SK-N-SH treated with all-trans-retinoic acid at 6 μM for 48 hours (cell line): Measurements from ENCODE around the gene UMPS.

ENCODE experiments used
- ATAC-seq: fragments of 200-7000 bp; cut with Tn5 transposase; 3 replicates; pipeline ENCODE4 v1.9.1; 2020; ENCODE audit warnings: mild to moderate bottlenecking, moderate library complexity
- ARNTL ChIP-seq: fragments of 450-650 bp; formaldehyde crosslinking; IDR thresholded peaks from 2 replicates; pipeline ENCODE4 v1.5.0; 2020; ENCODE audit warnings: low read depth, mild to moderate bottlenecking, moderate library complexity, borderline replicate concordance
- BACH2 ChIP-seq: fragments of 250-450 bp; sonication (Bioruptor Pico); IDR thresholded peaks from 2 replicates; pipeline ENCODE4 v1.9.0; 2021; ENCODE audit warnings: mild to moderate bottlenecking, borderline replicate concordance
- CREB5 ChIP-seq: fragments of 250-450 bp; sonication (Bioruptor Pico); IDR thresholded peaks from 2 replicates; pipeline ENCODE4 v1.5.1; 2020; ENCODE audit warnings: low read depth, mild to moderate bottlenecking, moderate library complexity
- CSDC2 ChIP-seq: fragments of 250-450 bp; sonication (Bioruptor Pico); IDR thresholded peaks from 2 replicates; pipeline ENCODE4 v1.5.0; 2020; ENCODE audit warnings: mild to moderate bottlenecking, moderate library complexity
- CSRNP3 ChIP-seq: fragments of 250-450 bp; sonication (Bioruptor Pico); IDR thresholded peaks from 2 replicates; pipeline ENCODE4 v1.5.1; 2021; ENCODE audit warnings: mild to moderate bottlenecking, moderate library complexity
- ESRRG ChIP-seq: fragments of 250-450 bp; sonication (Bioruptor Pico); IDR thresholded peaks from 2 replicates; pipeline ENCODE4 v1.6.1; 2021; ENCODE audit warnings: mild to moderate bottlenecking
- GLIS3 ChIP-seq: fragments of 250-450 bp; sonication (Bioruptor Pico); IDR thresholded peaks from 2 replicates; pipeline ENCODE4 v1.5.0; 2020; ENCODE audit warnings: mild to moderate bottlenecking, moderate library complexity
- ISL1 ChIP-seq: fragments of 250-450 bp; sonication (Bioruptor Pico); IDR thresholded peaks from 2 replicates; pipeline ENCODE4 v2.1.2; 2022; ENCODE audit warnings: mild to moderate bottlenecking, moderate library complexity
- PATZ1 ChIP-seq: fragments of 250-450 bp; sonication (Bioruptor Pico); IDR thresholded peaks from 2 replicates; pipeline ENCODE4 v1.8.0; 2020; ENCODE audit warnings: mild to moderate bottlenecking, moderate library complexity, borderline replicate concordance
- POU6F1 ChIP-seq: fragments of 250-450 bp; sonication (Bioruptor Pico); IDR thresholded peaks from 2 replicates; pipeline ENCODE4 v1.8.0; 2021; ENCODE audit warnings: low read depth, mild to moderate bottlenecking, moderate library complexity, borderline replicate concordance
- PPARA ChIP-seq: fragments of 250-450 bp; sonication (Bioruptor Pico); IDR thresholded peaks from 2 replicates; pipeline ENCODE4 v1.5.0; 2020; ENCODE audit warnings: mild to moderate bottlenecking, borderline replicate concordance
- RARB ChIP-seq: fragments of 250-450 bp; sonication (Bioruptor Pico); IDR thresholded peaks from 2 replicates; pipeline ENCODE4 v1.8.0; 2021; ENCODE audit warnings: mild to moderate bottlenecking, moderate library complexity
- SNAI2 ChIP-seq: fragments of 250-450 bp; sonication (Bioruptor Pico); IDR thresholded peaks from 2 replicates; pipeline ENCODE4 v1.5.0; 2020; ENCODE audit warnings: mild to moderate bottlenecking, moderate library complexity
- TCF4 ChIP-seq: fragments of 250-450 bp; sonication (Bioruptor Pico); IDR thresholded peaks from 2 replicates; pipeline ENCODE4 v1.8.0; 2021; ENCODE audit warnings: mild to moderate bottlenecking, moderate library complexity, borderline replicate concordance
- TOX ChIP-seq: fragments of 250-450 bp; sonication (Bioruptor Pico); IDR thresholded peaks from 2 replicates; pipeline ENCODE4 v1.8.0; 2021; ENCODE audit warnings: mild to moderate bottlenecking, moderate library complexity, borderline replicate concordance
- TSHZ2 ChIP-seq: fragments of 250-450 bp; sonication (Bioruptor Pico); IDR thresholded peaks from 2 replicates; pipeline ENCODE4 v1.5.0; 2020; ENCODE audit warnings: mild to moderate bottlenecking, moderate library complexity
- ZC3H10 ChIP-seq: fragments of 250-450 bp; sonication (Bioruptor Pico); IDR thresholded peaks from 2 replicates; pipeline ENCODE4 v1.5.1; 2021; ENCODE audit warnings: mild to moderate bottlenecking, moderate library complexity
- ZFP3 ChIP-seq: fragments of 250-450 bp; sonication (Bioruptor Pico); IDR thresholded peaks from 2 replicates; pipeline ENCODE4 v1.5.0; 2020; ENCODE audit warnings: mild to moderate bottlenecking, moderate library complexity
- ZFP30 ChIP-seq: fragments of 450-650 bp; formaldehyde crosslinking; IDR thresholded peaks from 2 replicates; pipeline ENCODE4 v1.5.0; 2022; ENCODE audit warnings: mild to moderate bottlenecking, moderate library complexity
- ZNF565 ChIP-seq: fragments of 450-650 bp; formaldehyde crosslinking; conservative IDR thresholded peaks from 2 replicates; pipeline ENCODE4 v1.5.0; 2020; ENCODE audit warnings: low read depth, mild to moderate bottlenecking, moderate library complexity
- ZNF70 ChIP-seq: fragments of 450-650 bp; formaldehyde crosslinking; IDR thresholded peaks from 2 replicates; pipeline ENCODE4 v1.5.0; 2020; ENCODE audit warnings: mild to moderate bottlenecking, moderate library complexity
- ZNF8 ChIP-seq: fragments of 450-650 bp; formaldehyde crosslinking; IDR thresholded peaks from 2 replicates; pipeline ENCODE4 v1.5.0; 2020; ENCODE audit warnings: mild to moderate bottlenecking, moderate library complexity

UMPS gene

DNA sequence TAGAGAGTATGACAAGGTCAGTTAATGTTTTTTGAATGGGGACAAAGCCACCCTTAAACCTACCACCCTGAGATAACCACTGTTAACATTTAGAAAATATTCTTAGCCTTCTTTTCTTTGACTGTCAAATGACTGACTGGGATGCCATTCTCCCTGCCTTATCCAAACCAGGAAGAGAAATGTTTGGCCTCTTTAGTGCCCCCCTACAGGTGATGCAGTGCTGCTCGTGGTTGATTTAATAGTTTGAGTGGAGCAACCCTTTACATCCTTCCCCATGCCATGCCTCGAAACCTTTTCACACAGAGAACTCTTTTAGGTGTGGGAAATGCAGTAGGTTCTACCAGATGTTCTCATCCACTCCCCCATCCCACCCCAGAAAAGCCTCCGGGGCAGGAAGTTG is 38.7 kb upstream of the UMPS start:
- TF ChIP-seq ZFP3, result no peak
- no peak for TF ChIP-seq CSDC2 (CRISPR knock-in tag)
- no peak for TF ChIP-seq ZC3H10 (CRISPR knock-in tag)
- TF ChIP-seq ZNF565 (CRISPR knock-in tag), result no peak
- no peak for TF ChIP-seq GLIS3 (CRISPR knock-in tag)
- no peak for TF ChIP-seq CSRNP3 (CRISPR knock-in tag)
- TF ChIP-seq POU6F1 (CRISPR knock-in tag), result no peak
- TF ChIP-seq ZFP30 (CRISPR knock-in tag), result no peak
- TF ChIP-seq SNAI2 (CRISPR knock-in tag), result no peak
- TF ChIP-seq ZNF70 (CRISPR knock-in tag), result no peak
- TF ChIP-seq TOX (CRISPR knock-in tag), result no peak
- no peak for TF ChIP-seq TCF4 (CRISPR knock-in tag)
- no peak for TF ChIP-seq ESRRG (CRISPR knock-in tag)
- no peak for TF ChIP-seq BACH2 (CRISPR knock-in tag)
- TF ChIP-seq ARNTL (CRISPR knock-in tag), result no peak
- no peak for TF ChIP-seq ISL1 (CRISPR knock-in tag)
- no peak for ATAC-seq

GRCh38 chr3:124694486-124694885 is 35.8 kb upstream of the UMPS start:
- no peak for TF ChIP-seq ZFP30 (CRISPR knock-in tag)

GRCh38 chr3:124695369-124695768 is 34.9 kb upstream of the UMPS start:
- TF ChIP-seq ZFP30 (CRISPR knock-in tag), result no peak
- TF ChIP-seq CSDC2 (CRISPR knock-in tag), result no peak
- no peak for TF ChIP-seq SNAI2 (CRISPR knock-in tag)
- no peak for TF ChIP-seq PATZ1 (CRISPR knock-in tag)
- ATAC-seq, result no peak

More at GRCh38 chr3:124694486-124694885, 35.8 kb upstream of the UMPS start:
- no peak for ATAC-seq

DNA sequence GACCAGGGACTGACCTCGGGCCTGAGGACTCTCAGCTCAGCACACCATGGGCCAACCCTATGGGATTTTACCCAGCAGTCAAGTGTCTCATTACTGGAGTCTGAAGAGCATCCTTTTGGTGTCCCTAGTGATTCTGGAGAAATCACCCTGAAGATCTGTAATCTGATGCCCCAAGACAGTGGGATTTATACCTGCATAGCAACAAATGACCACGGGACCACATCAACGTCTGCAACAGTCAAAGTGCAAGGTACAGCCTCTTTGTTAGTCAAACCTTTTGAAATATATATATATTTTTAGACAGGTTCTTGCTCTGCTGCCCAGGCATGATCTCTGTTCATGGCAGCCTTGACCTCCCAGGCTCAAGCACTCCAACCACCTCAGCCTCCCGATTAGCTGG is 34.2 kb upstream of the UMPS start:
- no peak for ATAC-seq
- TF ChIP-seq RARB, result no peak
- TF ChIP-seq PATZ1 (CRISPR knock-in tag), result no peak
- no peak for TF ChIP-seq ZNF8 (CRISPR knock-in tag)
- no peak for TF ChIP-seq CREB5
- TF ChIP-seq PPARA (CRISPR knock-in tag), result no peak
- TF ChIP-seq CSRNP3 (CRISPR knock-in tag), result no peak
- no peak for TF ChIP-seq ARNTL (CRISPR knock-in tag)
- TF ChIP-seq GLIS3 (CRISPR knock-in tag), result no peak
- no peak for TF ChIP-seq POU6F1 (CRISPR knock-in tag)
- no peak for TF ChIP-seq TSHZ2 (CRISPR knock-in tag)
- no peak for TF ChIP-seq SNAI2 (CRISPR knock-in tag)
- TF ChIP-seq ESRRG (CRISPR knock-in tag), result no peak
